ENCODE measurements around the gene PEA15. TPM values are rescaled to one million over a fixed set of nuclear protein-coding genes. Genes with fewer than 3 reads are reported as not detected.

PEA15 gene
- total and polyA plus RNA-seq, 4 donors = 8.1 to 44.5 (median 11.1) TPM

DNA sequence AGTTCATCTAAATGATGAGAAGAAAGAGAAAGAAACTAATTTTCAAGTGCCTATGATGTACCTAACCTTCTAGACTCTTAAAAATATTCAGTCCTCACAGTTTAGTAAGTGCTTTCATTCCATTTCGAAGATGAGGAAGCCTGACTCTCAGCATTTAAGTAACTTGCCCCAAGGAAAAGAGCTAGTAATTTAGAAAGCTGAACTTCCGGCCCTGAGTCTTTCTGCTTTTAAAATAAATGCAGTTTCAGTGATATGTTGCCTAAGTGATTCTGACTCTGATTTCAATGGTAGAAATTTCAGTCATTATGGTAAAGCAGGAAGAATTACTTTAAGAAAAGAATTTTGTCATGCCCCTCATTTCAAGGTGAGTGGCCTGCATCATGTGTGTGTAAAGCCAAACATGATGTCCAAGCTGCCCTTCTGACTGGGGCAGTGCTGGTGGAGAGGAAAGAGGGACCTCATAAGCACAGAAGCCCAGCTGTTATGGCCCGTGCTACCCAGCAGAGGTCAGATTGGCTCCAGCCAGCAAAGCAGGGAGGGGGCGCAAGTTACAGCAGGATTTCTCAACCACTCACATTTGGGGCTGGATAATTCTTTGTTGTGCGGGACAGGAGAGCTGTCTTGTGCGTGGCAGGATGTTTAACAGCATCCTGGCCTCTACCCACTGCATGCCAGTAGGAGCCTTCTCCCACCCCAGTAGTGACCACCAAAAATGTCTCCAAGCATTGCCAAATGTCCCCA, 43.0 kb upstream of the PEA15 start:
- no peaks in the 10 kb centered on the region for H3K36me3 ChIP-seq (ENCODE audit: control insufficient read depth in 4 of 4, insufficient read depth in 3 of 4, low read depth in 1 of 4, low read length in 3 of 4)
- 75% methylated on average over 6 of the region's 6 CpGs for WGBS
- DNase-seq (ENCODE audit: low spot score) = no peak
- TF ChIP-seq GABPA (IDR thresholded peaks at IDR 0.05 in 1 of 2, conservative IDR thresholded peaks at IDR 0.05 in 1 of 2) (no peak), HNF4G (IDR thresholded peaks at IDR 0.05) (no peak), RAD21 (IDR thresholded peaks at IDR 0.05) (peak; percentile 18 to 35)
- TF ChIP-seq, protein P1, sequence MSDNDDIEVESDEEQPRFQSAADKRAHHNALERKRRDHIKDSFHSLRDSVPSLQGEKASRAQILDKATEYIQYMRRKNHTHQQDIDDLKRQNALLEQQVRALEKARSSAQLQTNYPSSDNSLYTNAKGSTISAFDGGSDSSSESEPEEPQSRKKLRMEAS (IDR thresholded peaks at IDR 0.05) = no peak
- no peaks in the 10 kb centered on the region for H3K27me3 ChIP-seq (ENCODE audit: control insufficient read depth in 4 of 4, insufficient read depth in 4 of 4, low read length in 3 of 4)
- no peak overlapping the region for H3K4me3 ChIP-seq (ENCODE audit: low read depth in 1 of 3, low read length in 3 of 3)
- no peaks in the 10 kb centered on the region for H3K9me3 ChIP-seq (ENCODE audit: control insufficient read depth in 4 of 4, low read length in 3 of 4)
- no peaks in the 10 kb centered on the region for H3K4me1 ChIP-seq (ENCODE audit: control insufficient read depth in 4 of 4, insufficient read depth in 4 of 4, low read length in 3 of 4)
- H3K27ac ChIP-seq (ENCODE audit: low read depth in 1 of 2, low read length in 2 of 2) = no peak overlapping the region
- no peak overlapping the region for H3K9ac ChIP-seq (ENCODE audit: low read depth in 1 of 2, low read length in 2 of 2)

DNA sequence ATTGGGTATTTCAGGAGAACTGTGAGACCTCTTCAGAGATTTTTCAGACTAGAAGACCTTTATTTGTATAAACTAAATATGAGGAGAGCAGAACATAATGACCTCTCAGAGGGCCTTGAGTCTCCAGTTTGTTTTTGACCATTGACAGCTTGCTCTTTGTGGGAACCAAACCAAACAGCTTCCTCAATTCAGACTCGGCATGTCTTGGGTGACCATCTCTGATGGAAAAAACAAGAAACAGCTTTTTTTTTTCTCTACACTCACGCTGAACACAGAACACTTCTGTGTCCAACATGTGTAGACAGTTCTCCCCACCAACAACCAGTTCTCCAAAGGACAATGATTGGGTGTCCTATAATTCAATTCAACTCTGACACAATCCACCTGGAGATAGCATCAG, 42.3 kb upstream of the PEA15 start:
- no peak overlapping the region for H3K27ac ChIP-seq (ENCODE audit: low read depth in 1 of 2, low read length in 2 of 2)
- no peaks in the 10 kb centered on the region for H3K36me3 ChIP-seq (ENCODE audit: control insufficient read depth in 4 of 4, insufficient read depth in 3 of 4, low read depth in 1 of 4, low read length in 3 of 4)
- H3K9me3 ChIP-seq (ENCODE audit: control insufficient read depth in 4 of 4, low read length in 3 of 4) = no peaks in the 10 kb centered on the region
- H3K9ac ChIP-seq (ENCODE audit: low read depth in 1 of 2, low read length in 2 of 2) = no peak overlapping the region
- 82% methylated on average over 2 of the region's 2 CpGs for WGBS
- no peaks in the 10 kb centered on the region for H3K4me1 ChIP-seq (ENCODE audit: control insufficient read depth in 4 of 4, insufficient read depth in 4 of 4, low read length in 3 of 4)
- no peak overlapping the region for H3K4me3 ChIP-seq (ENCODE audit: low read depth in 1 of 3, low read length in 3 of 3)
- TF ChIP-seq, protein P1 (IDR thresholded peaks at IDR 0.05) = no peak
- TF ChIP-seq YY1 (IDR thresholded peaks at IDR 0.05) (no peak), RAD21 (IDR thresholded peaks at IDR 0.05) (no peak), HNF4A (conservative IDR thresholded peaks at IDR 0.05) (no peak), RXRA (IDR thresholded peaks at IDR 0.05) (no peak), SP1 (IDR thresholded peaks at IDR 0.05) (no peak), TAF1 (conservative IDR thresholded peaks at IDR 0.05) (no peak), NR2F2 (IDR thresholded peaks at IDR 0.05) (no peak), HNF4G (IDR thresholded peaks at IDR 0.05) (no peak)
- TF ChIP-seq, protein P2, sequence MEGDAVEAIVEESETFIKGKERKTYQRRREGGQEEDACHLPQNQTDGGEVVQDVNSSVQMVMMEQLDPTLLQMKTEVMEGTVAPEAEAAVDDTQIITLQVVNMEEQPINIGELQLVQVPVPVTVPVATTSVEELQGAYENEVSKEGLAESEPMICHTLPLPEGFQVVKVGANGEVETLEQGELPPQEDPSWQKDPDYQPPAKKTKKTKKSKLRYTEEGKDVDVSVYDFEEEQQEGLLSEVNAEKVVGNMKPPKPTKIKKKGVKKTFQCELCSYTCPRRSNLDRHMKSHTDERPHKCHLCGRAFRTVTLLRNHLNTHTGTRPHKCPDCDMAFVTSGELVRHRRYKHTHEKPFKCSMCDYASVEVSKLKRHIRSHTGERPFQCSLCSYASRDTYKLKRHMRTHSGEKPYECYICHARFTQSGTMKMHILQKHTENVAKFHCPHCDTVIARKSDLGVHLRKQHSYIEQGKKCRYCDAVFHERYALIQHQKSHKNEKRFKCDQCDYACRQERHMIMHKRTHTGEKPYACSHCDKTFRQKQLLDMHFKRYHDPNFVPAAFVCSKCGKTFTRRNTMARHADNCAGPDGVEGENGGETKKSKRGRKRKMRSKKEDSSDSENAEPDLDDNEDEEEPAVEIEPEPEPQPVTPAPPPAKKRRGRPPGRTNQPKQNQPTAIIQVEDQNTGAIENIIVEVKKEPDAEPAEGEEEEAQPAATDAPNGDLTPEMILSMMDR (IDR thresholded peaks at IDR 0.05; ENCODE audit: low read depth, low read length, missing input control) = no peak
- H3K27me3 ChIP-seq (ENCODE audit: control insufficient read depth in 4 of 4, insufficient read depth in 4 of 4, low read length in 3 of 4) = no peaks in the 10 kb centered on the region
- no peak for DNase-seq (ENCODE audit: low spot score)

DNA sequence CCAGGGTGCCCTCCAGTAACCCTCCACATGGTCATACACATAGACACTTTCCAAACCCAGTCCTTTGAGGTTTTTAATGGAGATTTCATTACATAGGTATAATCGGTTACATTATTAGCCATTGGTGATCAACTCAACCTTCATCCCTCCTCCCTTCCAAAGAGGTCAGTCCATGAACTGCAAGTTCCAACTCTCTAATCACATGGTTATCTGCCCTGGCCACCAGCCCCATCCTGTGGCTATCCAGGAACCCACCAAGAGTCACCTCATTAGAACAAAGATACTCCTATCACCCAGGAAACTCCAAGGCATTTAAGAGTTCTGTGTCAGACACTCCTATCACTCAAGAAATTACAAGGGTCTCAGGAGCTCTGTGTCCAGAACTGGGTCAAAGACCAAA, 41.6 kb upstream of the PEA15 start:
- Histone ChIP-seq H3K9me3 (ENCODE audit: control insufficient read depth in 4 of 4, low read length in 3 of 4) (no peaks in the 10 kb centered on the region), H3K9ac (ENCODE audit: low read depth in 1 of 2, low read length in 2 of 2) (no peak overlapping the region), H3K27me3 (ENCODE audit: control insufficient read depth in 4 of 4, insufficient read depth in 4 of 4, low read length in 3 of 4) (no peaks in the 10 kb centered on the region), H3K36me3 (ENCODE audit: control insufficient read depth in 4 of 4, insufficient read depth in 3 of 4, low read depth in 1 of 4, low read length in 3 of 4) (no peaks in the 10 kb centered on the region), H3K4me1 (ENCODE audit: control insufficient read depth in 4 of 4, insufficient read depth in 4 of 4, low read length in 3 of 4) (no peaks in the 10 kb centered on the region), H3K27ac (ENCODE audit: low read depth in 1 of 2, low read length in 2 of 2) (no peak overlapping the region), H3K4me3 (ENCODE audit: low read depth in 1 of 3, low read length in 3 of 3) (no peak overlapping the region)
- DNase-seq (ENCODE audit: low spot score) = no peak
- TF ChIP-seq YY1 (IDR thresholded peaks at IDR 0.05) (no peak), TAF1 (conservative IDR thresholded peaks at IDR 0.05) (no peak), HNF4G (IDR thresholded peaks at IDR 0.05) (no peak), HNF4A (conservative IDR thresholded peaks at IDR 0.05) (no peak), EGR1 (IDR thresholded peaks at IDR 0.05; ENCODE audit: low read depth in 2 of 2) (no peak), RAD21 (IDR thresholded peaks at IDR 0.05) (peak in 1 of 2 donors; percentile 34)
- TF ChIP-seq, protein P3, sequence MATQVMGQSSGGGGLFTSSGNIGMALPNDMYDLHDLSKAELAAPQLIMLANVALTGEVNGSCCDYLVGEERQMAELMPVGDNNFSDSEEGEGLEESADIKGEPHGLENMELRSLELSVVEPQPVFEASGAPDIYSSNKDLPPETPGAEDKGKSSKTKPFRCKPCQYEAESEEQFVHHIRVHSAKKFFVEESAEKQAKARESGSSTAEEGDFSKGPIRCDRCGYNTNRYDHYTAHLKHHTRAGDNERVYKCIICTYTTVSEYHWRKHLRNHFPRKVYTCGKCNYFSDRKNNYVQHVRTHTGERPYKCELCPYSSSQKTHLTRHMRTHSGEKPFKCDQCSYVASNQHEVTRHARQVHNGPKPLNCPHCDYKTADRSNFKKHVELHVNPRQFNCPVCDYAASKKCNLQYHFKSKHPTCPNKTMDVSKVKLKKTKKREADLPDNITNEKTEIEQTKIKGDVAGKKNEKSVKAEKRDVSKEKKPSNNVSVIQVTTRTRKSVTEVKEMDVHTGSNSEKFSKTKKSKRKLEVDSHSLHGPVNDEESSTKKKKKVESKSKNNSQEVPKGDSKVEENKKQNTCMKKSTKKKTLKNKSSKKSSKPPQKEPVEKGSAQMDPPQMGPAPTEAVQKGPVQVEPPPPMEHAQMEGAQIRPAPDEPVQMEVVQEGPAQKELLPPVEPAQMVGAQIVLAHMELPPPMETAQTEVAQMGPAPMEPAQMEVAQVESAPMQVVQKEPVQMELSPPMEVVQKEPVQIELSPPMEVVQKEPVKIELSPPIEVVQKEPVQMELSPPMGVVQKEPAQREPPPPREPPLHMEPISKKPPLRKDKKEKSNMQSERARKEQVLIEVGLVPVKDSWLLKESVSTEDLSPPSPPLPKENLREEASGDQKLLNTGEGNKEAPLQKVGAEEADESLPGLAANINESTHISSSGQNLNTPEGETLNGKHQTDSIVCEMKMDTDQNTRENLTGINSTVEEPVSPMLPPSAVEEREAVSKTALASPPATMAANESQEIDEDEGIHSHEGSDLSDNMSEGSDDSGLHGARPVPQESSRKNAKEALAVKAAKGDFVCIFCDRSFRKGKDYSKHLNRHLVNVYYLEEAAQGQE (IDR thresholded peaks at IDR 0.05) = no peak
- TF ChIP-seq, protein P1 (IDR thresholded peaks at IDR 0.05) = no peak
- TF ChIP-seq, protein P2 (IDR thresholded peaks at IDR 0.05; ENCODE audit: low read depth, low read length, missing input control) = peak; percentile 7
- WGBS = 94% methylated on average over 1 of the region's 1 CpG
